LHCN-M2 (cell line): Measurements from ENCODE around the gene UBALD2. TPM values are rescaled to one million over a fixed set of nuclear protein-coding genes. Genes with fewer than 3 reads are reported as not detected.
"Not testable (repeated sequence)": the region's sequence is repeated elsewhere in the genome, so short reads cannot be mapped to it uniquely, and the experiment has no call there.

Source experiments
- DNase-seq: peaks from one replicate; pipeline ENCODE4 v3.0.0-alpha.2; 2012; ENCODE audit warnings: low read depth
- polyA plus RNA-seq: library from polyadenylated mRNA; unstranded; fragments of >200 nt; gene quantifications from one replicate; pipeline ENCODE4 v1.2.1, GENCODE V29; 2012; ENCODE audit warnings: missing spikeins
- total RNA-seq: library from RNA; depleted of rRNA; stranded (reverse); fragments of >200 nt; gene quantifications from 2 replicates; pipeline ENCODE4 v1.2.3, GENCODE V29; 2014; rRNA removed

Gene UBALD2
- total RNA-seq, result 8.7 and 9.0 TPM in 2 replicates
- 23.9 TPM for polyA plus RNA-seq

DNA sequence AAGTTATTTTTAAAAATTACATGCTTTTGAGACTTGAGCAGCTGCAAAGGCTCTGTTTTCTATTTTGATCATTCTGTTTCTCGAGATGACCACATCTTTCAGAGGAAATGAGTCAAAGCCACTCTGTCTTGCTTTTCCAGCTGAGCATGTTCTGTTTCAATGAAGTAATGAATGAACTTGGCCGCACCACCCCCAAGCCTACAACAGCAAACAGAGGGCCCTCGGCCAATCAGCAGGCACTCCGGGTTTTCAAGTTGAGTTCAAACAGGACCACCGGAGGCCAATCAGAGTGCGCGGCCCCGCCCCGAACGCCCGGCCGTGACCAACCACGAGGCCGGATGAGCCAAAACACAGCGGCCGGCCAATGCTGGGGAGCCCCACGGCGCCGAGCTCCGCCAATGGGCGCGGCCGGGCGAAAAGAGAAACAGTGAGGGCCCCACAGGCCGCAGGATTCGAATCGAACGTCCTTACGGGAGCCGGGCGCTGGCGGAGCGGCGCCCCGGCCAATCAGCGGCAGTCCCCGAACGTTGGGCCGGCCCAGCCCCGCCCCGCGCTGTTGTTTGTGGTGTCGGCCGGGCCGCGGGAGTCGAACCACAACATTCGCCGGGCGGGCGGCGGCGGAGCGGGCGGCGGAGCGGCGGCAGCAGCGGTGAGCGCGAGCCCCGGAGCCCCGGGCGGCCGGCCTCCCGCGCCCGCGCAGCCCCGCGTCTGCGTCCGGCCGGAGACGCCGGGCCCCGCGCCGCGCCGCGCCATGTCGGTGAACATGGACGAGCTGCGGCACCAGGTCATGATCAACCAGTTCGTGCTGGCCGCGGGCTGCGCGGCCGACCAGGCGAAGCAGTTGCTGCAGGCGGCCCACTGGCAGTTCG lies at the start of gene UBALD2:
TSS of gene UBALD2 (plus strand) at position 594 of the 869 bp plus-strand sequence. CDS start at position 752, 158 bp downstream.
- peak; percentile 100 for DNase-seq

- no peak for DNase-seq
Measured at GRCh38 chr17:76217081-76217480, 48.1 kb upstream of the UBALD2 start.

DNA sequence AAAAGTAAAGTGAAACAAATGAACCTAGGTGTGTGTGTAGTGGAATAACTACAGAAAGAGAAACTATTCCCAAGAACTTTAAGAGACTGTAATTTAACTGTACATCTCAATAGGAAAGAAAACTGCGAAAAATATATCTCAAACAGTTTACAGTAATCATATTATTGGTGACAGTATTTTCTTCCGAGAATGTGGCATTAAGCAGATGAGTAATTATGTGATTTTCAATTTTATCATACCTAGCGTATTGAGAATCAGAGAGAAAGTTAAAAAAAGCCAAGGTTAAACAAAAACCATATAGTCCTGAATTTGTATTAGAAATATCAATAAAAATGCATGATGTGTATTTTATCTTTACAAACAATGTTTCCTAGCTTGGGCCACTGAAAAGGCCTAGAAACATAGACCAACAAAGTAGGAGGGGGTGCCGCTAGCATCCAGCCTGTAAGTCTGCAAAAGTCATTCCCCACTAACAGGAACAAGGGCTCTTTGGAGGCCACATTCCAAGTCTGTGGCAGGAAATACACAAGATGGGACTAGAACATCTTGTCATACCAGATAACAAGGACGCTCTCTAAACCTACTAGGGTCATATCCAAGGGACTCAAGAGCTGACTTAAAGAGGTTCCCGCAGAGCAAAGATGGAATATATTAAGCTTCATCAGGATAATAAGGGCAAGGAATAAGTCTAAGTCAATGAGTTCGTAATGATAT lies 45.3 kb upstream of the UBALD2 start:
- DNase-seq, result no peak

- no peak for DNase-seq
Measured at GRCh38 chr17:76223802-76224201, 41.3 kb upstream of the UBALD2 start.

DNA sequence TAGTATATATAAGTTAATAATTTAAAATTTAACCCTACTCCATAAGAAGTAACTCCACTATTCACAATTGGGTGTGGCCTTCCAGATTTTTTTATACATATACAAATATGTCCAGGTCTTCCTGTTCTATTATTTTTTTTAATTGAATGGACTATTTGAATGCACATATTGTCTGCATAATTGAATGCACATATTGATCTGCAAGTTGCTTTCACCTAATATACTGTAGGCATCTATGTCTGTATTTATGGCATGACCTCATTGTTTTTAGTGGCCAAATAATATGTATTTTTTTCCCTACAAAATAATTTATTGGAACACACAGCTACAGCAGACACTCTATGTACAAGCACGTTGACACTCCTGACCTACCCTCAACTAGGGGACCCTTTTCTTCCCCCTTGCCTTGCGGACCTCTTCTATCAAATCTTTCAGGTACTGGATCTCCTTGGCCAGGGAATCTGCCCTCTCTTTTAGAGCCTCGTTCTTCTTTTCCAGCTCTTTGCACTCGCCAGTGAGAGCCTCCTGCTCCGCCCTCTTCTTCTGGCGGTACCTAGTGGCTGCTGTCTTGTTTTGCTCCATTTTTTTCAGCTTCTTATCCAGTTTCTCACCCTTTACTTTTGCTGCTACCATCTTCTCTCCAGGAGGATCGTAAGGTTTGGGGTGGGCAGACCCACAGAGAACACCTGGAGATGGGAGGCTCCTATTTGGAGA lies 39.6 kb upstream of the UBALD2 start:
- DNase-seq, result not testable (repeated sequence)

DNA sequence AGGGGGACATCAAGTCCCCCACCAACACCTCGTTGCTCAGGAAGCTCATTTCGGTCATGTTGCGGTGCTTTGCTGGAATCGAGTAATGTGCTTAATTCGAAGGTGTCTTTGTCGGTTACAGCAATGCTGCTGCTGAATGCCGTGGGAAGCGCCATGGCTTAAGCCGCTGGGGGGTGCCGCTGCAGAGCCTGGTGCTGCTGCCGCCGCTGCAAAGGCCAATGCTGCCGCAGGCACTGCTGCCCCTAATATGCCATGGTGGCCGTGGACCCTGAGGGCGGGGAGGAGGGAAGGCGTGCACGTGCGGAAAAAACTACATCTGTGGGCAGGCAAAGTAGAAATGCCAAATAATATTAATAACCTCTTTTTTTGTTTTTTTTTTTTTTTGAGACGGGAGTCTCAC lies 38.4 kb upstream of the UBALD2 start:
- not testable (repeated sequence) for DNase-seq

GRCh38 chr17:76232342-76232741 lies 32.8 kb upstream of the UBALD2 start:
- DNase-seq, result peak; percentile 89

- no peak for DNase-seq
Measured at GRCh38 chr17:76233588-76234353, 31.4 kb upstream of the UBALD2 start.

- no peak for DNase-seq
Measured at GRCh38 chr17:76234354-76234679, 30.8 kb upstream of the UBALD2 start.

- no peak for DNase-seq
Measured at GRCh38 chr17:76235883-76236282, 29.3 kb upstream of the UBALD2 start.

GRCh38 chr17:76236603-76237002 lies 28.5 kb upstream of the UBALD2 start:
- DNase-seq, result no peak

GRCh38 chr17:76237859-76238313 lies 27.3 kb upstream of the UBALD2 start:
- DNase-seq, result no peak

DNA sequence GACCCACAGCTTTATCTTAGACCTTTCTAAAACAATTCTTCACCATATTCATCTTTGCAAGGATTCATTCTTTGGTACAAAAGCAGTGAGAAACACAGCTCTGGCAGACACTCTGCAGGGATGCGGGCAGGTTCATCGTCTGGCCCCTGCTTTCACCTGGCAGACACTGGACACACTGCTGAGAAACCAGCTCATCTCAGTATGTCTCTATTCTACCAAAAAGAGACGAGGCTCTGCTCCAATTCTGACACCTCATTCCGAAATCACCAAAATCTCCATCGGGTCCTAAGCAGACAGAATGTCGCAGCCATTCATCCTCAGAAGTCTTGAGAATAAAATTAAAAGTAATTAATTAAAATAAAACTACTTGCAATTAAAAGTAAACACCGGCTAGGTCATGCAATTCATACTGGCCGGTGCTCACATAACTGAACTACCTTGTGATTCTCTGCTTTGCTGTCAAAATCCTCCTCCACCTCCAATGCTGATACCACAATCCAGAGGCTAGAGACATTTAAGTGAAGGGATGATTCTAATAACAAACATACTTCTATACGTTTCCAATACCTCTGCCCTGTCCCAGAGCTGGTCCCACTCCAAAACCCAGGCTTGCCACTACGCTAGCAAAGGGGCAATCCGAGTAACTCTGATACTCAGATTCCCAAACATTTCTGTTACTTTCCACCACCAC lies 26.2 kb upstream of the UBALD2 start:
- no peak for DNase-seq

DNA sequence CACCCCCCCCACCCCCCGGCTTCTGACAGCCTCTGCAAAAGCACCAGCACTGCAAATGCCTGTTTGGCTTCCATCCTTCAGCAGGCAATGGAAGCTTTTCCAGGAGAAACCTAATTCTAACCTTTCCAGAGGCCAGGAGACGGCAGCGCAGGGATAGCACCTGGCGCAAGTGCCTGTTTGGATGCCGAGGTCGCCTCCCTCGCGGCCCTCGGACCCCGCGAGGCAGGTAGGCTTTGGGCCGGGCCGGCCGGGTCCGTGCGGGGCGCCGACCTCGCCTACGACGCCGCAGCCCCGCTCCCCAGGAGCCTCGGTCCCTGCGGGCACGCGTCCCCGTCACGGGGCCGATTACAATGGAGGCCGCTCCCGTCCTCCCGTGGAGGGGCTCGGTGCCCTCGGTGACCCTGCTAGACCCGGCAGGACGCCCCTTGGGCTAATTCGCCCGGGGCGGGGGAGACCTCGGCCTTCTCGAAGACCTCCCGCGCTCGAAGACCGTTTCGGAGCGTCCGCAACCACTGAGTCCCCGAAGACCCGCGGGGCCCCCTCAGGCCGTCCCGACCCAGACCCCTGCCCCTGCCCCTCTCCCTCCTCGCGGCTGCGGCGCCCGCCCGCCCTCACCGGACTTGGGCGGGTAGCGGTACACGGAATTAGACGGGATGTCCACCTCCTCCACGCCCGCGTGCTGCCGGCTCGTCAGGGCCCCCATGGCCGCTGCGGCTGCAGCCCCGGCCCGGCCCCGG lies 25.4 kb upstream of the UBALD2 start:
- no peak for DNase-seq

- DNase-seq, result peak; percentile 49
Measured at GRCh38 chr17:76240461-76241203, 24.5 kb upstream of the UBALD2 start, which contains the start of gene RNF157. RNF157 (minus strand) TSS chr17:76240493; CDS start chr17:76240240, 253 bp downstream.

GRCh38 chr17:76241204-76241538 lies 24.0 kb upstream of the UBALD2 start:
- no peak for DNase-seq

GRCh38 chr17:76241691-76242255 lies 23.4 kb upstream of the UBALD2 start:
- DNase-seq, result no peak

DNA sequence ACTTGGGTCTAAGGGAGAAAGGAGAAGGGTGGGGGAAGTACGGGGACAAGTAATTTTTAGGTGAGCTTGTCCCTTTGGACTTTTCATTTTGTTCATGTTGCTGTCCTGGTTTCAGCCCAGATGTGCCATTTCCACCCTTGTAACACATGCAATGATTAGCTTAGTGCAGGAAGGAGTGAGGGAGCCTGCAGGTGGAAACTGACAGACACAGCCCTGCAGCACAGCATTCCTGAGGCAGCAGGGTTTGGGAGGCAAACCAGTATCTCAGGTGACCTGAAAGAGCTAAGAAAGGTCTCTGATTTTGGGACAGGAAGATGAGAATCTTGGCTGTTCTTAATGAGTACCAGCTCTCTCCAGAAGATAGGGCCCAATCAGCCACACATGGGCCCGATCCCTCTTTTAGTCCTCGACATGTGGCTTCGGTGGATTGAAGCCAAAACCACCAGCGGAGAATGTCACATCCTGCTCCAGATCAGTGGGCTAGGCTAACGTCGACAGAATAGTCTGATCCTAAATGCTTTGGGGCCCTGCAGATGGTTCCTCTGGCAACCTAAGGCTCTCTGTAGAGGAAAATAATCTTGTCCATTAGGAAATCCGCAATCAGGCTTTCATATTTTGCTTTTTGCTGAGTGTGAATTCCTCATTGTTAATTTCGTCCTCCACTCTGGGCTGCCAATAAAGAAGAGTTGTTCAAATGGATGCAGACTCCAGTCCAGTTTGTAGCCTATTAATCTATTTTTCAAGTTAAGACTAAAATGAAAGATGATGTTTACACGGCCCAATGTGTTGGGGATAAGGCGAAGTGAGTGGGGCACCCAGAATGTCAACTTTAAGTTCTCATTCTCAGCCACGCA lies 21.1 kb upstream of the UBALD2 start:
- DNase-seq, result no peak
